K562 (cell line): ENCODE data around the gene ARHGAP26. TPM values are rescaled to one million over a fixed set of nuclear protein-coding genes. Genes with fewer than 3 reads are reported as not detected.
A peak's percentile ranks its signal among the peaks of the same experiment; 100 is the strongest.

Experiments used
- ATAC-seq: fragments of 200-7000 bp; cut with Tn5 transposase; 3 replicates; pipeline ENCODE4 v1.9.1; 2020; ENCODE audit warnings: moderate library complexity
- BruUV-seq: library from RNA; stranded (reverse); fragments of 400-500 nt; replicated peaks from 2 replicates; lab custom pipeline; 2021; lab: Mats Ljungman, UMichigan
- CTCF ChIA-PET: fragments of 300-600 bp; formaldehyde crosslinking; extraction: SDS; loops from one replicate; lab custom pipeline; 2021; ENCODE audit warnings: low intra/inter-chr PET ratio; lab: Yijun Ruan, JAX
- POLR2A ChIA-PET: fragments of 300-600, 350-650 bp; sonication (Branson Sonifier 250); formaldehyde crosslinking; extraction: SDS; loops from one replicate; lab custom pipeline; 2021; ENCODE audit warnings: antibody characterized with exemption, inconsistent platforms; lab: Yijun Ruan, JAX
- DNase-seq, 4 experiments: peaks; one replicate each; pipeline versions ENCODE4 v3.0.0 to v3.0.0-alpha.2; 2011 to 2018; ENCODE audit warnings: low spot score in 3 of 4, mixed read lengths in 3 of 4; ENCODE audit errors: extremely low read depth in 1 of 4
- FAIRE-seq: peaks from 2 replicates; lab custom pipeline; 2011; peaks lifted over from hg19 to GRCh38; lab: Jason Lieb, UNC
- H2AFZ ChIP-seq: 2 replicates; pipeline ENCODE4 v1.6.0; 2011; ENCODE audit warnings: low read depth, low read length, control low read depth, inconsistent platforms
- H3K27ac ChIP-seq: fragments of 200-600 bp; 3 replicates; pipeline ENCODE4 v1.8.0; 2011; ENCODE audit warnings: low read depth, mild to moderate bottlenecking, control low read depth, inconsistent platforms, low read length, moderate library complexity, mixed read lengths; ENCODE audit errors: extremely low read depth
- H3K27me3 ChIP-seq, 2 experiments: fragments of 300-600 bp in 1 of 2; 2 replicates in 1 of 2; 3 replicates in 1 of 2; pipeline versions ENCODE4 v1.6.0 to v1.8.0; 2011; ENCODE audit warnings: inconsistent platforms in 2 of 2, low read length in 2 of 2, mild to moderate bottlenecking in 1 of 2, mixed read lengths in 1 of 2, moderate library complexity in 1 of 2; ENCODE audit not compliant: control insufficient read depth in 2 of 2, insufficient read depth in 2 of 2
- H3K36me3 ChIP-seq: fragments of 300-600 bp; 3 replicates; pipeline ENCODE4 v1.8.0; 2011; ENCODE audit warnings: mild to moderate bottlenecking, low read length, inconsistent platforms; ENCODE audit not compliant: control insufficient read depth, insufficient read depth
- H3K4me1 ChIP-seq, 2 experiments: fragments of 200-600 bp in 1 of 2; replicated peaks in 1 of 2; 2 replicates in 1 of 2; 3 replicates in 1 of 2; pipeline versions ENCODE4 v1.5.1 to v1.8.0; 2011; ENCODE audit warnings: inconsistent platforms in 2 of 2, low read length in 2 of 2, mild to moderate bottlenecking in 1 of 2, mixed read lengths in 1 of 2, moderate library complexity in 1 of 2; ENCODE audit not compliant: control insufficient read depth in 2 of 2, insufficient read depth in 2 of 2
- H3K4me2 ChIP-seq: 2 replicates; pipeline ENCODE4 v1.6.1; 2011; ENCODE audit warnings: low read length, control low read depth, inconsistent platforms, mixed read lengths; ENCODE audit not compliant: insufficient read depth
- H3K4me3 ChIP-seq: fragments of 200-600 bp; sonication (generic), shearing (Covaris generic); 2 replicates; pipeline ENCODE4 v1.5.1; 2016; ENCODE audit warnings: control low read depth, inconsistent platforms
- H3K79me2 ChIP-seq: fragments of 200-600 bp; 3 replicates; pipeline ENCODE4 v1.8.0; 2011; ENCODE audit warnings: low read length, inconsistent platforms; ENCODE audit not compliant: control insufficient read depth, insufficient read depth
- H3K9ac ChIP-seq, 2 experiments: 2 replicates each; pipeline versions ENCODE4 v1.6.0 to v1.6.1; 2011; ENCODE audit warnings: low read depth in 2 of 2, low read length in 2 of 2, control low read depth in 1 of 2, inconsistent platforms in 1 of 2, mild to moderate bottlenecking in 1 of 2, mixed read lengths in 1 of 2; ENCODE audit not compliant: insufficient read depth in 1 of 2
- H3K9me1 ChIP-seq: one replicate; pipeline ENCODE4 v1.6.0; 2011; ENCODE audit warnings: inconsistent platforms, mild to moderate bottlenecking, low read length, moderate library complexity; ENCODE audit not compliant: control insufficient read depth, insufficient read depth
- H3K9me3 ChIP-seq: replicated peaks from 2 replicates; pipeline ENCODE4 v1.5.1; 2011; ENCODE audit warnings: low read depth, low read length, inconsistent platforms; ENCODE audit not compliant: control insufficient read depth, insufficient read depth
- H4K20me1 ChIP-seq: replicated peaks from 2 replicates; pipeline ENCODE4 v1.6.1; 2011; ENCODE audit warnings: low read length, inconsistent platforms, mixed read lengths; ENCODE audit not compliant: control insufficient read depth, insufficient read depth
- BRF1 ChIP-seq: IDR thresholded peaks from 3 replicates; pipeline ENCODE4 v1.6.1; 2011; ENCODE audit warnings: borderline replicate concordance, mild to moderate bottlenecking; ENCODE audit not compliant: insufficient read length; ENCODE audit errors: extremely low read depth
- CEBPG ChIP-seq, 3 experiments: fragments of 200-800 bp in 1 of 3; sonication (Bioruptor generic) in 1 of 3; sonication (generic) in 1 of 3; formaldehyde crosslinking in 1 of 3; IDR thresholded peaks in 2 of 3; conservative IDR thresholded peaks in 1 of 3; 2 replicates each; pipeline versions ENCODE4 v1.6.1 to v1.8.0; 2016 to 2022; ENCODE audit warnings: missing compliant biosample characterization in 2 of 3, missing genetic modification characterization in 2 of 3, mild to moderate bottlenecking in 1 of 3, missing genetic modification reagents in 1 of 3
- CTBP1 ChIP-seq: fragments of 450-650 bp; IDR thresholded peaks from 2 replicates; pipeline ENCODE4 v1.6.1; 2016; ENCODE audit warnings: borderline replicate concordance
- EGR1 ChIP-seq: fragments of 450-650 bp; conservative IDR thresholded peaks from 2 replicates; pipeline ENCODE4 v1.6.1; 2017; ENCODE audit warnings: mild to moderate bottlenecking
- ZNF436 ChIP-seq: fragments of 250-450, 450-650 bp; sonication (Bioruptor Pico); formaldehyde crosslinking; IDR thresholded peaks from 2 replicates; pipeline ENCODE4 v1.7.0; 2020; ENCODE audit warnings: mild to moderate bottlenecking
- whole genome bisulfite sequencing: fragments of 100-300 bp; shearing (Covaris generic); methylation state at CpG from one replicate; pipeline ENCODE4 v1.1.6; 2016; ENCODE audit warnings: low coverage, mixed read lengths; ENCODE audit not compliant: insufficient coverage; ENCODE audit errors: missing lambda C conversion rate; 5-methylcytosine and 5-hydroxymethylcytosine counted together
- in situ Hi-C: fragments of 300-500 bp; cut with MboI; formaldehyde crosslinking; loops from 4 replicates; pipeline ENCODE4 v1.15.0; 2018; ENCODE audit warnings: inconsistent platforms, mixed read lengths
- intact Hi-C: fragments of 100-400 bp; cut with micrococcal nuclease; formaldehyde crosslinking; loops from 2 replicates; pipeline ENCODE4 v1.14.2; 2022
- polyA plus RNA-seq, 8 experiments: library from polyadenylated mRNA; depleted of rRNA in 4 of 8; stranded (reverse) in 5 of 8; unstranded in 3 of 8; fragments of >200 nt; fragmentation: Nextera tagmentation in 2 of 8; fragmentation: Illumina TruSeq in 1 of 8; extraction: Ambion mirVana in 2 of 8; extraction: Trizol in 1 of 8; gene quantifications; 2 replicates each; pipeline versions ENCODE4 v1.2.1 to v1.2.3, GENCODE V29; 2011 to 2014; ENCODE audit warnings: inconsistent platforms in 1 of 8, missing spikeins in 1 of 8
- total RNA-seq, 7 experiments: library from RNA; depleted of rRNA in 6 of 7; stranded (reverse); fragments of >200 nt in 6 of 7; fragmentation: Illumina TruSeq in 2 of 7; extraction: Trizol in 2 of 7; gene quantifications; 2 replicates each; pipeline versions ENCODE4 v1.2.1 to v1.2.3, GENCODE V29; 2011 to 2021; ENCODE audit warnings: low replicate concordance in 1 of 7
- TF ChIP-seq, protein P1 (sequence below), 2 experiments: fragments of 450-650 bp in 1 of 2; sonication (generic) in 1 of 2; formaldehyde crosslinking in 1 of 2; IDR thresholded peaks in 1 of 2; conservative IDR thresholded peaks in 1 of 2; 2 replicates each; pipeline versions ENCODE4 v1.6.1 to v1.8.1; 2016 to 2023; ENCODE audit warnings: mild to moderate bottlenecking in 2 of 2, moderate library complexity in 2 of 2, inconsistent platforms in 1 of 2, missing genetic modification reagents in 1 of 2

ARHGAP26 gene
- total and polyA plus RNA-seq, 9 of the 15 experiments (the other 6 are each of a cell fraction or from before 2014, with no cell fraction given): 0.13 to 1.1 (median 0.55) TPM

GRCh38 chr5:142930395-142931110, 160.4 kb downstream of the ARHGAP26 start:
- no peaks in the 10 kb centered on the region for H3K36me3 ChIP-seq
- ChIA-PET CTCF (no interaction called here), POLR2A (no interaction called here)
- intact Hi-C loops: no loop called here
- in situ Hi-C loops: no loop called here
- H3K4me3 ChIP-seq: no peak overlapping the region
- 1% methylated on average over 7 of the region's 7 CpGs for WGBS
- no peaks in the 10 kb centered on the region for H3K4me1 ChIP-seq
- ATAC-seq (no peak), FAIRE-seq (no peak), DNase-seq (no peak)
- no peaks in the 10 kb centered on the region for H3K79me2 ChIP-seq
- H3K9me3 ChIP-seq: no peaks in the 10 kb centered on the region
- H2AFZ ChIP-seq: no peak overlapping the region
- BruUV-seq: no TSS peak
- H3K27me3 ChIP-seq: peaks cover 2 to 17% of the 10 kb centered on the region in 2 experiments; a peak in 3 of 5 replicates
- H4K20me1 ChIP-seq: no peaks in the 10 kb centered on the region
- H3K9ac ChIP-seq: no peak overlapping the region
- no peaks in the 10 kb centered on the region for H3K9me1 ChIP-seq
- TF ChIP-seq EGR1 (peak; percentile 61), BRF1 (no peak)
- TF ChIP-seq, all 486 proteins: peak for 1
- Histone ChIP-seq H3K27ac (no peak overlapping the region), H3K4me2 (no peak overlapping the region)

- Histone ChIP-seq H2AFZ (no peak overlapping the region), H3K4me2 (no peak overlapping the region), H3K36me3 (no peaks in the 10 kb centered on the region), H3K4me3 (no peak overlapping the region), H3K79me2 (no peaks in the 10 kb centered on the region), H3K9me3 (no peaks in the 10 kb centered on the region), H3K27ac (no peak overlapping the region), H3K9me1 (no peaks in the 10 kb centered on the region), H3K27me3 (peaks cover 2 to 17% of the 10 kb centered on the region in 2 experiments; a peak in 3 of 5 replicates), H3K9ac (no peak overlapping the region), H4K20me1 (no peaks in the 10 kb centered on the region), H3K4me1 (no peaks in the 10 kb centered on the region)
- ChIA-PET CTCF (no interaction called here), POLR2A (no interaction called here)
- ATAC-seq (no peak), FAIRE-seq (no peak), DNase-seq (no peak)
- peak; percentile 26; the same call in 1 of the 2 replicates for TF ChIP-seq CTBP1
- no peak for TF ChIP-seq ZNF436
- no peak for TF ChIP-seq CEBPG (CRISPR knock-in tag; IDR thresholded peaks at IDR 0.05)
- TF ChIP-seq CEBPG (tag; conservative IDR thresholded peaks at IDR 0.05 in 1 of 2, IDR thresholded peaks at IDR 0.05 in 1 of 2): peak; percentile 31 to 73; a peak in 3 of 4 replicates
- TF ChIP-seq, protein P1, sequence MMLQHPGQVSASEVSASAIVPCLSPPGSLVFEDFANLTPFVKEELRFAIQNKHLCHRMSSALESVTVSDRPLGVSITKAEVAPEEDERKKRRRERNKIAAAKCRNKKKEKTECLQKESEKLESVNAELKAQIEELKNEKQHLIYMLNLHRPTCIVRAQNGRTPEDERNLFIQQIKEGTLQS (IDR thresholded peaks at IDR 0.05): 0 out of 2 replicates have a peak, but pooled peaks have one; percentile 18
- TF ChIP-seq, protein P1 (CRISPR knock-in tag; conservative IDR thresholded peaks at IDR 0.05): no peak
- no TSS peak for BruUV-seq
- in situ Hi-C loops (no loop called here), intact Hi-C loops (no loop called here)
- 0% methylated on average over 9 of the region's 9 CpGs for WGBS
Observed at GRCh38 chr5:142931896-142932686, 161.9 kb downstream of the ARHGAP26 start.
